Measurements from ENCODE around the gene RXRA.

The RXRA gene

GRCh38 chr9:134326724-134327601 lies 708 bp downstream of the RXRA start:
- no peak for DNase-seq

DNA sequence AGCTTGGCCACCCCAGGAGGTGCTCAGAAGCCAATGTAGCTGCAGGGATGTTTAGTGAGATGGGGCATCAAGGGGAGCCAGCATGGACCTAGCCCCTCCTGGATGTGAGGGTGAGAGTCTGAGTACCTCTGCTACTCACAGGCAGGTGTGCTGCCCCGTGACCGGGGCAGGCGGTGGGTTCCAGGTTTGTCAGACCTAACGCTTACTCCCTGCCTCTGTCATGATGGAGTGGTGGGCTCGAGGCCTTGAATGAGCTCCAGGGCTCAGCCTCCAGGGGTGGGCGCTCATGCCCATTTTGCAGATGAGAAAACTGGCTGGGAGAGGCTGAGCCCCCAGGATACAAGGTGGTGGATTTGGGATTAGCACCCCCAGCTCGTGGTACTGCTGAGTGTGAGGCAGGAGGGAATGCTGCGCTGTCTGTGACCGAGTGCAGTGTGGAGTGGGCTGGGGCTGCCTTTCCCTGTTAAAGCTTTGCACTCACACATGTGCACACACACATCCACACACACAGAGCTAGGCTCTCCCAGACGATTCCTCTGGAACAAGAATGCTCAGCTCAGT lies 1.5 kb downstream of the RXRA start:
- DNase-seq: no peak

GRCh38 chr9:134328341-134328840 lies 2.1 kb downstream of the RXRA start:
- no peak for DNase-seq

DNA sequence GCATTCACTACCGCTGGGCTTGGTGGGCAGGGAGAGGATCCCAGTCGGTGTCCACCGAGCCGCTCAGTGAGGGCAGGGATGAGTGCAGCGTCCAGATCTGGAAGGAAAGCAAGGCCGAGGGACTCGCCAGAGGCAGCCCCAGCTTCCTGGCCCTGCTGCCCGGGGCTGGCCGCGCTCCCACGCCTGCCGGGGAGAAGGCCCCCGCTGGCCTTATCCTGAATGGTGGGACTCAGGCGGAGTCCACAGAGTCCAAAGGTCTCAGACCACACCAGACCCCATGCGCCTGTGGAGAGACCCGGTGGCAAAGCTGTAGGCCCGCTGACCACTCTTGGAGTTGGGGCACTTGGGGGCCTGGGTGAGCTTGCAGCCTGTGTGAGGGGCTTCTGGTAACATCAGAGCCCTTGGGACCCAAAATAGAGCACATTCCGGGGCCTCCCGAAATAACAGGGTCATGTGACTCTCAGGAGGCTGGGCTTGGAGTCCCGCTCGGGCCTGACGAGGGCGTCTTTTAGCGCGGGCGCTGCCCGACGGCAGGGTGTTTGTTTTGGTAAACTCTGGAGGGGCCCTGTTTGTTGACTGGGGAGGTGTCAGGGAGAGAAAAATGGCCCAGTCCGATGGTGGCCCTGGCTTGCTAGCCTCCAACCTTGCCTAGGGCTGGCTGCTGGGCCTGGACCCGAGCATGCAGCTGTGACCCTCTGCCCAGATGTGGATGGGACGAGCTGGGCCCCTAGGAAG lies 2.8 kb downstream of the RXRA start:
- DNase-seq: no peak

- DNase-seq: no peak
Measured at GRCh38 chr9:134329576-134329855, 3.3 kb downstream of the RXRA start.

- no peak for DNase-seq
Measured at GRCh38 chr9:134329886-134330285, 3.6 kb downstream of the RXRA start.

- no peak for DNase-seq
Measured at GRCh38 chr9:134330590-134330989, 4.3 kb downstream of the RXRA start.

GRCh38 chr9:134331186-134332025 lies 5.2 kb downstream of the RXRA start:
- no peak for DNase-seq

DNA sequence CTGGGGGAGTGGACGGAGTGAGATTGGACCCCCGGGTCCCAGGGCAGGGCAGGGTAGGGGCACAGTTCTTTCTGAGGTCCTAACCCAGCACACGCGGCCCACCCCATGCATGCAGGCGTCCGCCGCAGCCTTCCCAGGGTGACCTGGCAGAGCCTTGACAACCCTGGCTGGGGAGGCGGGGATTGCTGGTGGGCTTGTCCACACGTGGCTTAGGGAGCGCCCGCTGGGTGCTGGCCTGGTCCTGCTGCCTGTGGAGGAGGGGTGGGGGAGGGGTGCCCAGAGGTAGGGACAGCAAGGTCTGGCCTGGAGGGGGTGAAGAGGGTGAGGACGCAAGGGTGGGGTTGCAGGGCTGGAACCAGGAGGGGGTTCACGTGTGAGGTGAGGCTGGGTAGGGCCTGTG lies 6.0 kb downstream of the RXRA start:
- no peak for DNase-seq

- no peak for DNase-seq
Measured at GRCh38 chr9:134332841-134333233, 6.6 kb downstream of the RXRA start.

DNA sequence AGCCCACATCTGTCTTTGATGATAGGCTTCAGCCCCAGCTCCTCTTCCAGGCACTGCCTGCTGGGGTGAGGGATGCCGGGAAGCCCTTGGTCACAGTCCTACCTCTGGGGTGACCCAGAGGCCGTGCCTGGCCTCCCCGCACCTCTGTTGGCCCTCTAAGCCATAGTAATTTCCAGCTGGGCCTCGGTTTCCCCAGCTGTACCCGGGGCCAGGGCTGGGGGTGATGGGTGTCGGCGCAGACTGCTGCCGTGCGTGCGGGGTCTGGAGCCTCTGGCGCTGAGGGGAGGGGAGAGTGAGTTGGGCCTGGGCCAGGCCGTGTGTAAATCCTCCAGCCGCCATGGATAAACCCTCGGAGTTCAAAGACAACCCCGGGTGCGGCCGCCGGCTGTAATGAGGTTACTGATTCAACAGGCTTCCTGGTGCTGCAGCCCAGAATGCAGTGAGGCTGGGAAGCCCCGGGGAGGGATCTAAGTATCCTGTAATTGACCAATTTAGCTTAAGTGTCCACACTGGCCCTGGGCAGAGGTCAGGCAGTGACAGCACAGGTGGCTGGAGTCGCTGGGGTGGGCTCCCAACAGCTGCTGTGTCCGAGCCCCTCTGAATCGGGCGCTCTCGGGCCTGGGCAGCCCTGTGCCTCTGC lies 7.1 kb downstream of the RXRA start:
- DNase-seq: no peak

- DNase-seq: no peak
Measured at GRCh38 chr9:134333874-134334581, 7.8 kb downstream of the RXRA start.

GRCh38 chr9:134335061-134335460 lies 8.8 kb downstream of the RXRA start:
- DNase-seq: no peak

DNA sequence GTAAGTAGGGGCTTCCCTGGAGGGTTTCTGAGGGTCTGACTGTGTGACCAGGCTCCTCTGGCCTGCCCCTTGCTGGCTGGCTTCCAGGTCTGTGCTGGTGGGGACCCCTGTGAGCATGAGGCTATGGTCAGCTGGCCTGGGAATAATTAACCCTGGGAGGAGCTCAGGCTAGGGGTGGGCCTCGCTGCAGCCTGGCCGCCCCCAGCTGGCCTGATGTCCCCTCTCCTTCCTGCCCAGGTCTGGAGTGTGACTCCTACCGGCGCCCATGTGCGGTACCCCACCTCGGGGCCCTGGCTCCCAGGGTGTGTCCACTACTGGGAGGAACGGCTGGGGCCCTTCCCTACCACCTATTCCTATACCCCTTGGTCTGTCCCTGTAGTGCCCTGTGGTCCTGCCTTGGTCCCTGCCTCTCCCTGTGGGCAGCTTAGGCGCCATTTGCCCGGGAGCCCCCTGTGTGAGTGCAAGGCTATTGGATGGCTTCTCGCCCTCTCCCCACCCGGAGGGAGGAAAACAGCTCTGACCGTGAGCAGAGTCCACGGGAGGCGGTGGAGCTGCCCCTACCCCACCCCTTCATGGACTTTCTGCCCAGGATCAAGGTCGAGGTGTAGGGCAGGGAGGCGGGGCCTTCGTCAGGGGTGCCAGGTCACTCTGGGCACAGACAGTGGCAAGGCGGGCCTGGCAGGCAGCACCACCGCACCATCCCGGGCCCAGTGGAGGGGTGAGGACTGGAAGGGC lies 9.4 kb downstream of the RXRA start:
- DNase-seq: no peak

- no peak for DNase-seq
Measured at GRCh38 chr9:134336228-134336627, 10.0 kb downstream of the RXRA start.

DNA sequence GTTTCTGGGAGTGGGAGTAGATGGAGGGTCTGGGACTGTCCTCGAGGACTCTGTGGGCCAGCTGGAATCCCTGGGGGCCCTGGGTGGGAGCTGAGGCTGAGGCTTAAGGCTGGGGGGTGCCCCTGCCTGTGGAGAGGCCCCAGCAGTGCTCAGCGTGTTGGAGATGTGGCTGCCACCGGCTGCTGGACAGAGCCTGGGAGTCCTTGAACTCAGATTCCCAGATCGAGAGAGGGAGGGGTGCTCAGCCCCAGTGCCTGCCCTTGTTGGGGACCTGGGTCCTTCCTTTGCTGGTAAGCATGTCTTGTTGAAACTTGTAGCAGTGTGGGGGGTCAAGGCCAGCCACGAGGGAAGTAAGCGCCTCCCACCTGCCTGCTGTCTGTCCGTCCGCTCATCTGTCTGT lies 10.7 kb downstream of the RXRA start:
- DNase-seq: no peak

- no peak for DNase-seq
Measured at GRCh38 chr9:134337469-134337868, 11.2 kb downstream of the RXRA start.

- no peak for DNase-seq
Measured at GRCh38 chr9:134338394-134339182, 12.3 kb downstream of the RXRA start.

DNA sequence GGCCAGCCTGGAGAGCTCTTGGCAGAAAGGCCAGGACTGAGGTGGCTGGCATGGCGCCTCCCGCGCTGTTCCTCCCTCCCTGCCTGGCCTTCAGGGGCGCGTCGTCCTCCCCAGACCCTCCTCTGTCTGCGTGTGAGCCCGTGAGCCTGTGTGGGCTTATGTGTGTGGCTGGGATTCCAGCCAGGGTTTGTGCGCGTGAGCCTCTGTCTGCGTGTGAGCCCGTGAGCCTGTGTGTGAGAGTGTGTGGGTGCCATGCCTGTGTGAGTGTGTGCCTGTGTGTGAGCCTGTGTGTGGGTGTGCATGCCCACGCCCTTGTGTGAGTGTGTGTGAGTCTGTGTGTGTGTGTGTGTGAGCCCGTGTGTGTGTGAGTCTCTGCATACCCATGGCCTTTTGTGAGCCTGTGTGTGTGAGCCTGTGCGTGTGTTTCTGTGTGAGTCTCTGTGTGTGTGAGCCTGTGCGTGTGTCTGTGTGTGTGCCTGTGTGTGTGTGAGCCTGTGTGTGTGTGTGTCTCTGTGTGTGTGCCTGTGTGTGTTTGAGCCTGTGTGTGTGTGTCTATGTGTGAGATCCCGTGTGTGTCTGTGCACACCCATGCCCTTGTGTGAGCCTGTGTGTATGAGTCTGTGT lies 13.0 kb downstream of the RXRA start:
- DNase-seq: no peak

Data from NCI-H524 treated with DMSO at 0.1 percent for 48 hours (cell line).